ENCODE results near the gene TSPAN3.

Gene TSPAN3

GRCh38 chr15:76991741-76992645, 78.9 kb downstream of the TSPAN3 start:
- ATAC-seq, result no peak
- peaks cover 80% of the 10 kb centered on the region for H3K4me1 Mint-ChIP-seq
- no peak overlapping the region for H3K4me3 Mint-ChIP-seq
- H3K36me3 Mint-ChIP-seq, result peaks cover 27% of the 10 kb centered on the region
- H3K27ac Mint-ChIP-seq, result peak overlapping the region; percentile 77
- H3K9me3 Mint-ChIP-seq, result no peaks in the 10 kb centered on the region
- no peak for DNase-seq (ENCODE audit: low spot score in 2 of 2)

Data from stimulated activated effector memory CD8-positive, alpha-beta T cell treated with anti-CD3 and anti-CD28 coated beads, Interleukin-12 subunit alpha, Interleukin-12 subunit beta, amount 100 ng/mL, for 72 hours (primary cell).